Endothelial cell of umbilical vein (primary cell): ENCODE data around the gene SMIM38.

Source experiments
- EZH2 ChIP-seq: IDR thresholded peaks from 2 replicates; pipeline ENCODE4 v1.6.1; 2012; ENCODE audit warnings: borderline replicate concordance, low read depth, mild to moderate bottlenecking, moderate library complexity, low read length, inconsistent platforms; ENCODE audit not compliant: severe bottlenecking
- GATA2 ChIP-seq: IDR thresholded peaks from 2 replicates; pipeline ENCODE4 v1.7.0; 2011; ENCODE audit warnings: low read depth, mild to moderate bottlenecking, moderate library complexity, mixed read lengths, low read length; ENCODE audit not compliant: insufficient read length, insufficient read depth
- JUN ChIP-seq: IDR thresholded peaks from 2 replicates; pipeline ENCODE4 v1.6.1; 2011; ENCODE audit warnings: borderline replicate concordance, low read depth; ENCODE audit not compliant: insufficient read length, insufficient read depth
- MYC ChIP-seq: IDR thresholded peaks from one replicate; pipeline ENCODE4 v1.6.1; 2011; ENCODE audit warnings: mild to moderate bottlenecking, low read depth, low read length
- POLR2A ChIP-seq: IDR thresholded peaks from 2 replicates; pipeline ENCODE4 v1.6.1; 2012; ENCODE audit warnings: low read depth, mild to moderate bottlenecking, control low read depth, low read length
- POLR2AphosphoS5 ChIP-seq: IDR thresholded peaks from 2 replicates; pipeline ENCODE4 v1.6.1; 2012; ENCODE audit warnings: low read depth, mild to moderate bottlenecking, control low read depth, low read length, moderate library complexity; ENCODE audit not compliant: insufficient read depth
- TF ChIP-seq, protein P1 (sequence below), 2 donors: IDR thresholded peaks; 1 replicate in 1 of 2; 2 replicates in 1 of 2; pipeline ENCODE4 v1.5.1; 2011; ENCODE audit warnings: low read length in 2 of 2, mild to moderate bottlenecking in 2 of 2, moderate library complexity in 2 of 2, control low read depth in 1 of 2, inconsistent platforms in 1 of 2, low read depth in 1 of 2; ENCODE audit not compliant: insufficient read depth in 1 of 2; ENCODE audit errors: extremely low read depth in 1 of 2
- TF ChIP-seq, protein P2 (sequence below): IDR thresholded peaks from 2 replicates; pipeline ENCODE4 v1.6.1; 2011; ENCODE audit not compliant: insufficient read depth, insufficient read length

DNA sequence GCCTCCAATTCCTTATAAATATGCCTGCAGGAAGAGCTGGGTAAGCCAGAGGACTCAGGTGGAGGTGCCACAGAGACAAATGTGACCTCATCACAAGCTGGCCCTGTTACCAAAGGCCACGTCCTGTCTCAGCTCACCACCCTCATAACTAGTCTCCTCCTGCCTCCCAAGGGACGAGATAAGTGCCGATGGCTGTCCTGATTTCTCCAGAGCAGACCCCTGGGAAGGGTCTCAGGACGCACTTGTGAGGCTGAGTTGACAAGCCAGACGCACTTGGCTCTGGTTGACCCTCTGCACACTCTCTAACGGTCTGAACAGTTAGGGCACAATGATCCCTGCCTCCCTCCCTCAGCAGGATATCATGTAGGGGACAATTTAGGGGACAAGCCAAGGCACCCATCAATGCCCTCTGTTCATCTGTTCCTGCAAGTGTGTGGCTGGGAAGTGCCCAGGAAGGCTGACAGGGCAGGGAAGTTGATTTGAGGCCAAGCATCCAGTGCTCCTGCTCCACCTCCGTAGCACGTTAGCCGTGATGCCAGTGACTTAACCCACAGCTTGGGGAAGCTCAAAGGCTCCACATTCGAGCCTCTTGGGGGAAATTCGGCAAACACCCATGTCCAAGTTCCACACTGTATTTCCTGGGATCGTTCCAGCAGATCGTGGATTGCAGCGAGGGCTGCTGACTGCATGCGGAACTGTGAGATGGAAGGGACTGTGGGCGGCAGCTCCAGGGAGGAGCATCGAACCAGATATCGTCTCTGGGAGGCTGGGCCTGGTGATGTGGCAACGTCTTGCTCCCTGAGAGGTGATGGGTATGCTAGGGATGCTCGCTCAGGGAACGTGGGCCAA lies 2.8 kb downstream of the SMIM38 start:
- TF ChIP-seq POLR2AphosphoS5 = no peak
- no peak for TF ChIP-seq POLR2A
- TF ChIP-seq, protein P1, sequence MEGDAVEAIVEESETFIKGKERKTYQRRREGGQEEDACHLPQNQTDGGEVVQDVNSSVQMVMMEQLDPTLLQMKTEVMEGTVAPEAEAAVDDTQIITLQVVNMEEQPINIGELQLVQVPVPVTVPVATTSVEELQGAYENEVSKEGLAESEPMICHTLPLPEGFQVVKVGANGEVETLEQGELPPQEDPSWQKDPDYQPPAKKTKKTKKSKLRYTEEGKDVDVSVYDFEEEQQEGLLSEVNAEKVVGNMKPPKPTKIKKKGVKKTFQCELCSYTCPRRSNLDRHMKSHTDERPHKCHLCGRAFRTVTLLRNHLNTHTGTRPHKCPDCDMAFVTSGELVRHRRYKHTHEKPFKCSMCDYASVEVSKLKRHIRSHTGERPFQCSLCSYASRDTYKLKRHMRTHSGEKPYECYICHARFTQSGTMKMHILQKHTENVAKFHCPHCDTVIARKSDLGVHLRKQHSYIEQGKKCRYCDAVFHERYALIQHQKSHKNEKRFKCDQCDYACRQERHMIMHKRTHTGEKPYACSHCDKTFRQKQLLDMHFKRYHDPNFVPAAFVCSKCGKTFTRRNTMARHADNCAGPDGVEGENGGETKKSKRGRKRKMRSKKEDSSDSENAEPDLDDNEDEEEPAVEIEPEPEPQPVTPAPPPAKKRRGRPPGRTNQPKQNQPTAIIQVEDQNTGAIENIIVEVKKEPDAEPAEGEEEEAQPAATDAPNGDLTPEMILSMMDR (IDR thresholded peaks at IDR 0.05; ENCODE audit: extremely low read depth in 1 of 2, insufficient read depth in 1 of 2, low read depth in 1 of 2, low read length in 2 of 2) = no peak
- TF ChIP-seq MYC = no peak
- TF ChIP-seq JUN = no peak
- no peak for TF ChIP-seq EZH2
- TF ChIP-seq, protein P2, sequence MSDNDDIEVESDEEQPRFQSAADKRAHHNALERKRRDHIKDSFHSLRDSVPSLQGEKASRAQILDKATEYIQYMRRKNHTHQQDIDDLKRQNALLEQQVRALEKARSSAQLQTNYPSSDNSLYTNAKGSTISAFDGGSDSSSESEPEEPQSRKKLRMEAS = no peak
- TF ChIP-seq GATA2 = no peak
